ENCODE data around the gene ZNF141.
A peak's percentile ranks its signal among the peaks of the same experiment; 100 is the strongest.
"Not testable (repeated sequence)": the region's sequence is repeated elsewhere in the genome, so short reads cannot be mapped to it uniquely, and the experiment has no call there.

ZNF141 gene

GRCh38 chr4:337143-337931, at the start of gene ZNF141:
Gene ZNF141 (plus strand): TSS chr4:337814. CDS start chr4:337984, 170 bp downstream.
- DNase-seq (ENCODE audit: low read depth): peak; percentile 96

GRCh38 chr4:288891-289290, 48.7 kb upstream of the ZNF141 start:
- DNase-seq (ENCODE audit: low read depth): no peak

GRCh38 chr4:294732-295131, 42.9 kb upstream of the ZNF141 start:
- DNase-seq (ENCODE audit: low read depth): no peak

GRCh38 chr4:302381-302780, 35.2 kb upstream of the ZNF141 start:
- no peak for DNase-seq (ENCODE audit: low read depth)

- DNase-seq (ENCODE audit: low read depth): not testable (repeated sequence)
Observed at GRCh38 chr4:304516-304915, 33.1 kb upstream of the ZNF141 start.

GRCh38 chr4:304969-305680, 32.5 kb upstream of the ZNF141 start, which contains the start of gene ZNF732:
Gene ZNF732 (minus strand): TSS chr4:305474. CDS start chr4:305310, 164 bp downstream.
- DNase-seq (ENCODE audit: low read depth): no peak

GRCh38 chr4:306551-306961, 31.1 kb upstream of the ZNF141 start:
- DNase-seq (ENCODE audit: low read depth): peak; percentile 61

- DNase-seq (ENCODE audit: low read depth): no peak
Observed at GRCh38 chr4:309807-310206, 27.8 kb upstream of the ZNF141 start.

GRCh38 chr4:314296-314903, 23.2 kb upstream of the ZNF141 start:
- DNase-seq (ENCODE audit: low read depth): no peak

GRCh38 chr4:328729-329128, 8.9 kb upstream of the ZNF141 start:
- DNase-seq (ENCODE audit: low read depth): no peak

GRCh38 chr4:335515-335914, 2.1 kb upstream of the ZNF141 start:
- DNase-seq (ENCODE audit: low read depth): no peak

GRCh38 chr4:336099-336892, 1.3 kb upstream of the ZNF141 start:
- no peak for DNase-seq (ENCODE audit: low read depth)

GRCh38 chr4:336893-337142, 796 bp upstream of the ZNF141 start:
- DNase-seq (ENCODE audit: low read depth): no peak

- DNase-seq (ENCODE audit: low read depth): peak; percentile 22
Observed at GRCh38 chr4:337932-338758, 531 bp downstream of the ZNF141 start.

- DNase-seq (ENCODE audit: low read depth): no peak
Observed at GRCh38 chr4:338759-339097, 1.1 kb downstream of the ZNF141 start.

- no peak for DNase-seq (ENCODE audit: low read depth)
Observed at GRCh38 chr4:340011-340410, 2.4 kb downstream of the ZNF141 start.

- no peak for DNase-seq (ENCODE audit: low read depth)
Observed at GRCh38 chr4:373062-373839, 35.6 kb downstream of the ZNF141 start.

- no peak for DNase-seq (ENCODE audit: low read depth)
Observed at GRCh38 chr4:374298-375160, 36.9 kb downstream of the ZNF141 start.

- peak; percentile 9 for DNase-seq (ENCODE audit: low read depth)
Observed at GRCh38 chr4:384311-385010, 46.8 kb downstream of the ZNF141 start.
